ENCODE measurements around the gene AKR1A1. TPM values are rescaled to one million over a fixed set of nuclear protein-coding genes. Genes with fewer than 3 reads are reported as not detected.
A peak's percentile ranks its signal among the peaks of the same experiment; 100 is the strongest.
"Not testable (repeated sequence)": the region's sequence is repeated elsewhere in the genome, so short reads cannot be mapped to it uniquely, and the experiment has no call there.

AKR1A1 gene
- total RNA-seq, 3 donors from 2014 or later: 231 to 243 (median 243) TPM

DNA sequence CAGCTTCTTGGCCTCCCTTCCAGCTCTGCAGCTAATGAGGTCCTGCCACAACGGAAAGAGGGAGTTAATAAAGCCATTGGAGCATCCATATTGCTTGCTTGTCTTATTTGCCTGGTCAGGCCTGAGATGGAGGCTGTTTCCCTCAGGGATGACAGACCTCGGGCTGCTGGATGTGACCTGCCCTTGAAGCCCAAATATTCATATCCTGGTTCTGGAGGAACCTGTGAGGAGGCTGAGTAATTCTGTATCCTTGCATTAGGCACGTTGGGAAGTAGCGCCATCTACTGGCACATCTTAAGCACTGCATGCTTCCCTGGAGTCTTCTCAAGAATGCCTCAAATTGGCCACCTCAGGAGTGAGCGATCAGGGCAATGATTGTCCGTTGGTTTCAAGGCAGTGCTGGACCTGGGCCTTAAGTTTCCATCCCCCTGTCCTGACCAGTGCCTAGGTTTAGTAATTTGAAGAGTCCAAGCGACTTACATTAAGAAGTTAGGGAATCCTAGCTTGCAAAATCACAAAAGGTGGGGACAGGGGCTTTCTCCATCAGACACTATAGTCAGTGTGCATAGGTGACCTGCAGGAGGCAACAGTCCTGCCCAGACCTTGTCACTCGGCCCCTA, 19.4 kb downstream of the AKR1A1 start:
- Mint-ChIP-seq H3K27me3 (ENCODE audit: low read depth) (no peaks in the 10 kb centered on the region), H3K4me3 (no peak overlapping the region), H3K36me3 (ENCODE audit: insufficient read depth) (peaks cover 22% of the 10 kb centered on the region), H3K9me3 (no peaks in the 10 kb centered on the region), H3K4me1 (ENCODE audit: low read depth) (no peaks in the 10 kb centered on the region)
- ATAC-seq (peak; percentile 94 to 96), DNase-seq (peak; percentile 67)

DNA sequence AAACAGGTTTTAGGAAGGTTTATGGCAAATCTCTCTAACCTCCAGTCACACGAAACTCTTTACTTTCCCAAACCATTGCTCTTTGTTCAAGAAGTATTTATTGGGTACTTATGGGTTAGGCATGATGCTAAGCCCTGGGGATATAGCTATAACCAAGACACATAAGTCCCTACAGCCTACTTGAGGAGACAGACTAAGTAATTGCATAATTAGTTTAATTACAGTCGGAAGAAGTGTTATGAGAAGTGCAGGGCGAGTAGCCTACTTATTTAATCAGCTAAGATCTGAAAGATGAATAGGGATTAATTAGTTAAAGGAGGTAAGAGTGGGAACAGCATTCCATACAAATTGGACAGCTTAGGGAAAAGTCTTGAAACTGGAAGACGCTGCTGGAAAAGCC, 20.0 kb downstream of the AKR1A1 start:
- H3K4me3 Mint-ChIP-seq: no peak overlapping the region
- no peaks in the 10 kb centered on the region for H3K9me3 Mint-ChIP-seq
- ATAC-seq (no peak), DNase-seq (no peak)
- no peaks in the 10 kb centered on the region for H3K4me1 Mint-ChIP-seq (ENCODE audit: low read depth)
- peaks cover 22% of the 10 kb centered on the region for H3K36me3 Mint-ChIP-seq (ENCODE audit: insufficient read depth)
- no peaks in the 10 kb centered on the region for H3K27me3 Mint-ChIP-seq (ENCODE audit: low read depth)

DNA sequence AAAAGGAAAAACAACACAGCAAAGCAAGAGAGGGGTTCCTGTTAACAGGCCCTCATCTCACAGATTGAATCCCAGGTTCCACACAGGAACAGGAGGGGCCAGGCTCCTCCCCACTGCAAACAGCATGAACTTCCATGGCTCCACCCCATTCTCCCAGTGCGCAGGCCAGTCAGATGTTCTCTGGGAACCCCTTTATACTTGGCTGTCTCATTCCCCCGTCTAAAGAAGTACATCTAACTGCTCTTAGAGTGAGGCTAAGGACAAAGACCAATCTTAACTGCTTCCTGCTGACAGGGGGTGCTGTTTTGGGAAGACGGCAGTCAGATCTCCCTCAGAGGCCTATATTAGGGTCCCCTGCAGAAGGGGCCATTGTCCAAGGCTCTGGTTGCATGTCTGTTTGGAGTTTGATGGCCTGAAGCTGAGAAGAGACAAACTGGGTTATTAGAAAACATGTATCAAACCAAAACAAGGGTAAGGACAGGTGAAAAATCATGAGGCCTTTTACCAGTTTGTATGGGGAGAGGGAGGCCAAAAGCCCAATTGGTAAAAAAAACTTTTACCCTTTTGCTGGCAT, 22.7 kb downstream of the AKR1A1 start:
- Mint-ChIP-seq H3K4me3 (no peak overlapping the region), H3K36me3 (ENCODE audit: insufficient read depth) (peaks cover 7% of the 10 kb centered on the region), H3K4me1 (ENCODE audit: low read depth) (no peaks in the 10 kb centered on the region)

GRCh38 chr1:45574105-45574626, 23.5 kb downstream of the AKR1A1 start:
- no peaks in the 10 kb centered on the region for H3K9me3 Mint-ChIP-seq
- H3K4me1 Mint-ChIP-seq (ENCODE audit: low read depth): no peaks in the 10 kb centered on the region
- H3K27me3 Mint-ChIP-seq (ENCODE audit: low read depth): no peaks in the 10 kb centered on the region
- ATAC-seq (no peak), DNase-seq (no peak)
- H3K4me3 Mint-ChIP-seq: no peak overlapping the region
- H3K36me3 Mint-ChIP-seq (ENCODE audit: insufficient read depth): peaks cover 3% of the 10 kb centered on the region

More for the DNA sequence above, 22.7 kb downstream of the AKR1A1 start:
- ATAC-seq: no peak
- Mint-ChIP-seq H3K27me3 (ENCODE audit: low read depth) (no peaks in the 10 kb centered on the region), H3K9me3 (no peaks in the 10 kb centered on the region)
- DNase-seq: no peak

DNA sequence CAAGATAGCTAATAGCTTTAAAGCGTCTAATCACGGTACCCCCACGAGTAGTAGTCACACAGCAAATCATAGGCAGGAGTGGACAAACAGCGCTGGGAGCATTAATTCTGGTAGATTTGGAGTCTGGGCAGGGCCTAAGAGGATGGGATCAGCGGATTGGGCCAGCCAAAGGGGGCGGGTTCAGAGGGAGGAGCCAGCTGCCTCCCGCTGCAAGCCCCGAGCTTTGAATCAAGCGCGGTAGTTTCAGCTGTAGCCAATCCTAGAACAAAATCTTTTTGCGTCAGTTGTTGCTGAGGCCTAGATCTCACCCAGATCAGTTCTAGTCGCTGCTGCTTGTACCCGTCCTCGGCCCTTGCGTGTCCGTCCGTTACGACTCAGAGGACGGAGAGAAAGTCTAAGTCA, 32.6 kb downstream of the AKR1A1 start:
- Mint-ChIP-seq H3K4me1 (ENCODE audit: low read depth) (peaks cover 26% of the 10 kb centered on the region), H3K36me3 (ENCODE audit: insufficient read depth) (peaks cover 2% of the 10 kb centered on the region), H3K9me3 (no peaks in the 10 kb centered on the region), H3K27me3 (ENCODE audit: low read depth) (no peaks in the 10 kb centered on the region), H3K4me3 (peak overlapping the region; percentile 99)
- ATAC-seq: peak; percentile 75 to 76
- peak; percentile 91 for DNase-seq

GRCh38 chr1:45583666-45584350, 33.2 kb downstream of the AKR1A1 start, which contains the start of gene NASP:
Gene NASP, plus strand, starts transcription at chr1:45584041. Its CDS starts 106 bp downstream, at chr1:45584147.
- Mint-ChIP-seq H3K27me3 (ENCODE audit: low read depth) (no peaks in the 10 kb centered on the region), H3K4me1 (ENCODE audit: low read depth) (peaks cover 26% of the 10 kb centered on the region), H3K9me3 (no peaks in the 10 kb centered on the region), H3K36me3 (ENCODE audit: insufficient read depth) (peaks cover 2% of the 10 kb centered on the region), H3K4me3 (peak within 1 kb of the TSS; percentile 99)
- ATAC-seq (peak; percentile 73 to 75), DNase-seq (peak; percentile 93)

GRCh38 chr1:45584351-45585109, 33.9 kb downstream of the AKR1A1 start:
- peak; percentile 80 for DNase-seq
- no peaks in the 10 kb centered on the region for H3K27me3 Mint-ChIP-seq (ENCODE audit: low read depth)
- peaks cover 30% of the 10 kb centered on the region for H3K4me1 Mint-ChIP-seq (ENCODE audit: low read depth)
- H3K4me3 Mint-ChIP-seq: peak overlapping the region; percentile 99
- H3K36me3 Mint-ChIP-seq (ENCODE audit: insufficient read depth): peaks cover 2% of the 10 kb centered on the region
- H3K9me3 Mint-ChIP-seq: no peaks in the 10 kb centered on the region
- ATAC-seq: peak; percentile 44 to 52

GRCh38 chr1:45585110-45585426, 34.4 kb downstream of the AKR1A1 start:
- DNase-seq (no peak), ATAC-seq (no peak)
- peaks cover 31% of the 10 kb centered on the region for H3K4me1 Mint-ChIP-seq (ENCODE audit: low read depth)
- H3K9me3 Mint-ChIP-seq: no peaks in the 10 kb centered on the region
- H3K4me3 Mint-ChIP-seq: peak overlapping the region; percentile 99
- peaks cover 2% of the 10 kb centered on the region for H3K36me3 Mint-ChIP-seq (ENCODE audit: insufficient read depth)
- H3K27me3 Mint-ChIP-seq (ENCODE audit: low read depth): no peaks in the 10 kb centered on the region

DNA sequence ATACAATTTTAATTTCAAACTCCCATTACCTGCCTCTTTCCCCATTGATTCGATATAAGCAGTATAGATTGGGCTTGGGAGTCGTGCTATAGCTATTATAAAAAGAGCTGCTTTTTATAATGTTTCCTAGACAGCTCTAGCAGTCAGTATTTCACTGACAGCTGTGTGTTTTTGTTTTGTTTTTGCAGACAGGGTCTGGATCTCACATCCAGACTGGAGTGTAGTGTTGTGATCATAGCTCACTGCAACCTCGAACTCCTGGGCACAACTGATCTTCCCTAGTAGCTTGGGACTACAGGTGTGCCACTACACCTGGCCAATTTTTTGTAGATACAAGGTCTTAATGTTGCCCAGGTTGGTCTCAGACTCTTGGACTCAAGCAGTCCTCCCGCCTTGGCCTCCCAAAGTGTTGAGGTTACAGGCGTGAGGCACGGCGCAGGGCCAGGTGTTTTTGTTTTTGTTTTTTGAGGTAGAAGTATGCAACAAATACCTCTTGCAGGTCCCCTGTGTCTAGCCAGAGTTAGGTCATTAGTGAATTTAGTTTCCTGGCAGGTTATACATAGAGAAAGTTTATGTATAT, 35.0 kb downstream of the AKR1A1 start:
- no peak for DNase-seq
- Mint-ChIP-seq H3K9me3 (no peaks in the 10 kb centered on the region), H3K4me3 (peak overlapping the region; percentile 99), H3K27me3 (ENCODE audit: low read depth) (no peaks in the 10 kb centered on the region), H3K36me3 (ENCODE audit: insufficient read depth) (peaks cover 2% of the 10 kb centered on the region), H3K4me1 (ENCODE audit: low read depth) (peaks cover 31% of the 10 kb centered on the region)
- ATAC-seq: no peak

GRCh38 chr1:45586769-45587168, 36.1 kb downstream of the AKR1A1 start:
- Mint-ChIP-seq H3K27me3 (ENCODE audit: low read depth) (no peaks in the 10 kb centered on the region), H3K9me3 (no peaks in the 10 kb centered on the region), H3K36me3 (ENCODE audit: insufficient read depth) (peaks cover 5% of the 10 kb centered on the region), H3K4me3 (peak overlapping the region; percentile 99), H3K4me1 (ENCODE audit: low read depth) (peaks cover 33% of the 10 kb centered on the region)
- DNase-seq (no peak), ATAC-seq (no peak)

DNA sequence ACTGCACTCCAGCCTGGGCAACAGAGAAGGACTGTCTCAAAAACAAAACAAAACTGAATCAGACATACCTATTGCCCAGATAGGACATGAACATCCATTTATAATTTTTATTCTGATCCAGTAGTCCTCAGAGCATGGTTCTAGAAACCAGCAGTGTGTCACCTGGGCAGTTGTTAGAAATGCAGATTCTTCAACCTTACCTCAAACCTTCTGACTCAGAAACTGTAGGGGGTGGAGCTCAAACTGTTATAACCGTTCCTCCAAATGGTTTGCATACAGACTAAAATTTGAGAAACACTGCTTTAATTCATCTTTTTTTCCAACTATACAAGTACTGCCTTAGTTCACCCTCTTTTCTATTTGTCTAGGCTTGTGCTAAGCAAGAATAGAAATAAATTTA, 39.2 kb downstream of the AKR1A1 start:
- DNase-seq (no peak), ATAC-seq (no peak)
- Mint-ChIP-seq H3K4me1 (ENCODE audit: low read depth) (peaks cover 28% of the 10 kb centered on the region), H3K27me3 (ENCODE audit: low read depth) (no peaks in the 10 kb centered on the region), H3K4me3 (no peak overlapping the region), H3K9me3 (no peaks in the 10 kb centered on the region), H3K36me3 (ENCODE audit: insufficient read depth) (peaks cover 16% of the 10 kb centered on the region)

- H3K4me1 Mint-ChIP-seq (ENCODE audit: low read depth): peaks cover 17% of the 10 kb centered on the region
- H3K4me3 Mint-ChIP-seq: no peak overlapping the region
- peaks cover 31% of the 10 kb centered on the region for H3K36me3 Mint-ChIP-seq (ENCODE audit: insufficient read depth)
- DNase-seq (no peak), ATAC-seq (peak in 1 of 2 donors; percentile 27)
- H3K27me3 Mint-ChIP-seq (ENCODE audit: low read depth): no peaks in the 10 kb centered on the region
- no peaks in the 10 kb centered on the region for H3K9me3 Mint-ChIP-seq
Observed at GRCh38 chr1:45594412-45594811, 43.8 kb downstream of the AKR1A1 start.

- peaks cover 35% of the 10 kb centered on the region for H3K36me3 Mint-ChIP-seq (ENCODE audit: insufficient read depth)
- not testable (repeated sequence) for H3K27me3 Mint-ChIP-seq (ENCODE audit: low read depth); H3K4me3 Mint-ChIP-seq
Observed at GRCh38 chr1:45596765-45597164, 46.1 kb downstream of the AKR1A1 start.

DNA sequence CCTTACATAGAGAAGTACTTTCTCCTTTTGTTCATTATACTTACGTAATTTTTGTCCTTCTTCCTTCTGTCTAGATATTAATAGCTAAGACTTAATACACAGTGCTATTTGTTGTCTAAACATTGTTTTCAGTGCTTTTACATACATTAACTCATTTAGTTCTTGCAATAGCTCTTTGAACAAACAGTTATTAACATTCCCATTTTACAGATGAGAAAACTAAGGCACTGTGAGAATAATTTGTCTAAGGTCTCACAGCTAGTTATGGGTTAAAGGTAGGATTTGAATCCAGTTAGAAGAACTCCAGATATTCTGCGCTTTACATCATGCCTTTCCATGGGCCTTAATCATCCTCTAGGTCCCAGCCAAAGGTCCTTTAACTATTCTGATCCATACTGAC, 53.6 kb downstream of the AKR1A1 start:
- H3K4me1 Mint-ChIP-seq (ENCODE audit: low read depth): peaks cover 37% of the 10 kb centered on the region
- peaks cover 40% of the 10 kb centered on the region for H3K36me3 Mint-ChIP-seq (ENCODE audit: insufficient read depth)
- no peak overlapping the region for H3K4me3 Mint-ChIP-seq
- DNase-seq (no peak), ATAC-seq (no peak)
- H3K27me3 Mint-ChIP-seq (ENCODE audit: low read depth): no peaks in the 10 kb centered on the region
- H3K9me3 Mint-ChIP-seq: no peaks in the 10 kb centered on the region

More at GRCh38 chr1:45596765-45597164, 46.1 kb downstream of the AKR1A1 start:
- peaks cover 27% of the 10 kb centered on the region for H3K4me1 Mint-ChIP-seq (ENCODE audit: low read depth)
- not testable (repeated sequence) for ATAC-seq, H3K9me3 Mint-ChIP-seq, DNase-seq

Measured in activated T-cell treated with anti-CD3 and anti-CD28 coated beads, Interleukin-2, amount 50 U/mL, for 4 hours (primary cell).